ENCODE measurements around the gene RELA.

Gene RELA

GRCh38 chr11:65612691-65613090 is 50.0 kb downstream of the RELA start:
- FAIRE-seq (no peak), DNase-seq (ENCODE audit: insufficient read length, low spot score) (no peak)
- no peak for TF ChIP-seq CTCF (IDR thresholded peaks at IDR 0.05; ENCODE audit: insufficient read depth, missing control alignments)

- no peak for TF ChIP-seq CTCF (IDR thresholded peaks at IDR 0.05; ENCODE audit: insufficient read depth, missing control alignments)
- DNase-seq (ENCODE audit: insufficient read length, low spot score) (no peak), FAIRE-seq (no peak)
Measured at GRCh38 chr11:65611758-65612603, 50.7 kb downstream of the RELA start.

GRCh38 chr11:65611028-65611757 is 51.5 kb downstream of the RELA start:
- DNase-seq (ENCODE audit: insufficient read length, low spot score) (no peak), FAIRE-seq (no peak)
- TF ChIP-seq CTCF (IDR thresholded peaks at IDR 0.05; ENCODE audit: insufficient read depth, missing control alignments) = no peak

GRCh38 chr11:65610404-65610803 is 52.3 kb downstream of the RELA start:
- no peak for FAIRE-seq
- no peak for TF ChIP-seq CTCF (IDR thresholded peaks at IDR 0.05; ENCODE audit: insufficient read depth, missing control alignments)

GRCh38 chr11:65609665-65610064 is 53.1 kb downstream of the RELA start:
- TF ChIP-seq CTCF (IDR thresholded peaks at IDR 0.05; ENCODE audit: insufficient read depth, missing control alignments) = no peak
- FAIRE-seq (no peak), DNase-seq (ENCODE audit: insufficient read length, low spot score) (no peak)

More at GRCh38 chr11:65610404-65610803, 52.3 kb downstream of the RELA start:
- no peak for DNase-seq (ENCODE audit: insufficient read length, low spot score)

GRCh38 chr11:65609229-65609628 is 53.5 kb downstream of the RELA start:
- DNase-seq (ENCODE audit: insufficient read length, low spot score) = no peak
- FAIRE-seq = no peak
- no peak for TF ChIP-seq CTCF (IDR thresholded peaks at IDR 0.05; ENCODE audit: insufficient read depth, missing control alignments)

All from D721Med (cell line).